Mammary epithelial cell (primary cell): ENCODE data around the gene BID.

Experiments
- CTCF ChIP-seq, 2 donors: IDR thresholded peaks in 1 of 2; conservative IDR thresholded peaks in 1 of 2; 2 replicates each; pipeline ENCODE4 v1.5.1; 2011 to 2012; ENCODE audit warnings: inconsistent platforms in 2 of 2, low read length in 2 of 2, mild to moderate bottlenecking in 2 of 2, control low read depth in 1 of 2, low read depth in 1 of 2; ENCODE audit not compliant: insufficient read depth in 1 of 2; ENCODE audit errors: extremely low read depth in 1 of 2
- EZH2 ChIP-seq: IDR thresholded peaks from 2 replicates; pipeline ENCODE4 v1.6.1; 2012; ENCODE audit warnings: low read length, inconsistent platforms, borderline replicate concordance

DNA sequence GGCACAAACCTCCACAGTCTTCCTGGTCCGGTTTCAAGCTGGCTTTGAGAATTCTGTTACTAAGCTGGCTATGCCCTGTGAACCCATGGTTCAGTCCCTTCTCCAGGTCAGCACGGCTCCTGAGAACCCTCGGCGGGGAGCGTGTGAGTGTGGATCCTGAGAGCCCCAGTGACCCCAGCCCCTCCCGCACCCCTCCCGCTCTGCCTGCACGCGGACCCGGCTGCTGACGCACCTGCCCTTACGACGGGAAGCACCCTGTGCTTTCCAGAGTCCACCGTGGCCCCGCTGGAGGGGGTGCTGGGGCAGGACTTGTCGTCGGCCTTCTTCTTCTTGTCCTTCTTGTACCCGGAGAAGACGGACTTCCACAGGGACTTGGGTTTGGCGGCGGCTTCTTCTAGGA lies 42.8 kb upstream of the BID start:
- TF ChIP-seq CTCF (conservative IDR thresholded peaks at IDR 0.05 in 1 of 2, IDR thresholded peaks at IDR 0.05 in 1 of 2; ENCODE audit: extremely low read depth in 1 of 2, insufficient read depth in 1 of 2, low read depth in 1 of 2, low read length in 2 of 2) (no peak), EZH2 (no peak)
